GM18502 (cell line): ENCODE results near the gene TRDN.
"Not testable (repeated sequence)": the region's sequence is repeated elsewhere in the genome, so short reads cannot be mapped to it uniquely, and the experiment has no call there.

Experiments used
- ATAC-seq: cut with Tn5 transposase; IDR thresholded peaks from one replicate; pipeline ENCODE4 v1.9.1; 2021; ENCODE audit warnings: mild to moderate bottlenecking; ENCODE audit not compliant: unreplicated experiment, poor library complexity

Gene TRDN

GRCh38 chr6:123520217-123520616 lies 116.5 kb downstream of the TRDN start:
- ATAC-seq = no peak

GRCh38 chr6:123519189-123519505 lies 117.6 kb downstream of the TRDN start:
- no peak for ATAC-seq

- ATAC-seq = no peak
Observed at GRCh38 chr6:123518441-123519188, 118.1 kb downstream of the TRDN start.

DNA sequence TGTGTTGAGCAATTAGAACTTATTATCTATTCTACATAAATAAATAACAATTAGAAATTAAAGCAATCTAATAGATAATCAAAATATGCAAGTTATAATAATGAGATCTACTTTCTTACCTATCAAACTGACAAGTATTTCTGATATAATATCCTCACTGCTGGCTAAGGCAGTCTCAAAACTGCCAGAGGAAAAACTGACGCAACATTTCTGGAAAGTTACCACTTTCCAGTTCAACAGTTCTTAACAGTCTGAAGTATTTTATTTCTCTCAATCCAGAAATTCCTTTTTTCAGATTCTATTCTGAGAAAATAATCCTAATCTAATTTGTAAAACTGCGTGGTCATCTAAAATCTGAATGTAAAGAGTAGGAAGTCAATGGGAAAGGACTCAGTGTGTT lies 121.0 kb downstream of the TRDN start:
- ATAC-seq = no peak

GRCh38 chr6:123509112-123509511 lies 127.6 kb downstream of the TRDN start:
- ATAC-seq = no peak

DNA sequence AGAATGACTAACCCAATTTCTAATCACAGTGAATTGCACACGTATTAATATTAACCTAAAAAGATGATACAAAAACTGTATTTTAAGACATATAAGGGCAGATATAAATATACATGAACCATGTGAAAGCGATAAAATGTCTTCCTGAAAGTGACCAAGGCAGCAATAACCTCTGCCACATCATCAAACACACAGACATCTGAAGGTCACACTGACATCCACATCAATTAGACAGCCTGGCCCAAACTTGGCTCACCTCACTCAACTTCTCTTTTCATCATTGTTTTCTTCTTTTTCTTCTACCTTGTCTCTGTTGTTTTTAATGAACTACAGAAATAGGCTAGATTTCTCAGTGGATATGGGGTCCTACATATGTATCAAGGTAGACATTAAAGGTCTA lies 128.5 kb downstream of the TRDN start:
- ATAC-seq = no peak

GRCh38 chr6:123507582-123507981 lies 129.2 kb downstream of the TRDN start:
- ATAC-seq = no peak

- ATAC-seq = no peak
Observed at GRCh38 chr6:123503619-123504018, 133.1 kb downstream of the TRDN start.

- no peak for ATAC-seq
Observed at GRCh38 chr6:123497025-123497424, 139.7 kb downstream of the TRDN start.

GRCh38 chr6:123489589-123489988 lies 147.2 kb downstream of the TRDN start:
- ATAC-seq = no peak

DNA sequence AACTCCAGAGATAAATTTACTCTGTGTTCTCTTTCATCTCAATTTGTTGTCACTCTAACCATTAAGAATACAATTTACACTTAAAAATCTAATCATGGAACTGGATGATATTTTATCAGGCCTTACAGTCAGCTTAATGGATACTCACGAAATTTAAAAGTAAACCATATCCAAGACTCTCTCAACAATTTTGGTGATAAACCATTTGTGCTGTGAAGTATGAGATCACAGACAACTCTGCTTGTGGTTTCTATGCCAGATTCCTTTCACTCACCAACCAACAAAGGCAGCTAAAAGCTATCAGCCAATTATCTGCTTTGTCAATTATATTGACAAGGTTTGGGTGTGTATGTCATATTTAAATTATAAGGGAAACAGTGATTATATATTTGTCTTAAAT lies 155.8 kb downstream of the TRDN start:
- no peak for ATAC-seq

GRCh38 chr6:123472025-123472702 lies 164.6 kb downstream of the TRDN start:
- ATAC-seq = not testable (repeated sequence)

DNA sequence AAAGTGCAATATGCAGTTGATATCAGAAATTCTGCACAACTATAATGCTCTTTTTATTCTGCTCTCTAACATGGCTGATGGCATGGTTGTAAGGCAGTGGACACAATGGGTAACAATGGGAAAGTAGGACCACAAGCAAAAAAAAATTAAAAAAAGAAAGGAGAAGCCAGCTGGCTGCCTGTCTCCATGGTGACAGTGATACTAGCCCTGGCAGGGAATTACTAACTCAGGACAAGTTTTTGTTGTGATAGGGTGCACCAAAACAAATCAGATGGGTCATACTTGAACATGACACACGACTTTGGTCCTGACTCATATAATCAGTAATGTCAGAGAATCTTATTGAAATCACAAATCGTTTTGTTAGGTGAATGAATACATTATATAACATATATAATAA lies 169.4 kb downstream of the TRDN start:
- no peak for ATAC-seq

GRCh38 chr6:123462152-123462551 lies 174.6 kb downstream of the TRDN start:
- no peak for ATAC-seq

- no peak for ATAC-seq
Observed at GRCh38 chr6:123458218-123458617, 178.5 kb downstream of the TRDN start.

DNA sequence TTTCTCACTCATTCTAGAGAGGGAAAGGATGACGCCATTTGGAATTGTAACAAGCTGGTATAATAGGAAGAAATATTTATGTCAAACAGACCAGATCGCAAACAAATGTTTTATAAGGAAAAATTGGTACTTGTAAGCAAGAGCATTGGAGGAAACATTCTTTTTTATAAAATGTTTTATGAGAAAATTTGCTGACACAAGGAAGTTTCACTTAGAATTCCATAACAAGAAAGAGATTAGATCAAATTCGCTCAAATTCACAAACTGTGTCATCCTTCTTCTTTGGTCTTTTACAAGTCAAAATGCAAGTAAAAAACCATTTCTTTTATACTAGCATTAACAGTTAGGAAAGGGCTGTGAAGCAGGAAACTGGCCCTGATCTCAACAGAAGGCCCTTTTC lies 179.9 kb downstream of the TRDN start:
- ATAC-seq = no peak

- no peak for ATAC-seq
Observed at GRCh38 chr6:123454448-123454847, 182.3 kb downstream of the TRDN start.

DNA sequence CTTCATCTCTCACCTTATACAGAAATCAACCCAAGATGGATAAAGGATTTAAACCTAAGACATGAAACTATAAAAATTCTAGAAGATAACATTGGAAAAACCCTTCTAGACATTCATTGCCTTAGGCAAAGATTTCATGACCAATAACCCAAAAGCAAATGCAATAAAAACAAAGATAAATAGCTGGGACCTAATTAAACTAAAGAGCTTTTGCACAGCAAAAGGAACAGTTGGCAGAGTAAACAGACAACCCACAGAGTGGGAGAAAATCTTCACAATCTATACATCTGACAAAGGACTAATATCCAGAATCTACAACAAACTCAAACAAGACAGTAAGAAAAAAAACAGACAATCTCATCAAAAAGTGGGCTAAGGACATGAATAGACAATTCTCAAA lies 183.7 kb downstream of the TRDN start:
- ATAC-seq = not testable (repeated sequence)

DNA sequence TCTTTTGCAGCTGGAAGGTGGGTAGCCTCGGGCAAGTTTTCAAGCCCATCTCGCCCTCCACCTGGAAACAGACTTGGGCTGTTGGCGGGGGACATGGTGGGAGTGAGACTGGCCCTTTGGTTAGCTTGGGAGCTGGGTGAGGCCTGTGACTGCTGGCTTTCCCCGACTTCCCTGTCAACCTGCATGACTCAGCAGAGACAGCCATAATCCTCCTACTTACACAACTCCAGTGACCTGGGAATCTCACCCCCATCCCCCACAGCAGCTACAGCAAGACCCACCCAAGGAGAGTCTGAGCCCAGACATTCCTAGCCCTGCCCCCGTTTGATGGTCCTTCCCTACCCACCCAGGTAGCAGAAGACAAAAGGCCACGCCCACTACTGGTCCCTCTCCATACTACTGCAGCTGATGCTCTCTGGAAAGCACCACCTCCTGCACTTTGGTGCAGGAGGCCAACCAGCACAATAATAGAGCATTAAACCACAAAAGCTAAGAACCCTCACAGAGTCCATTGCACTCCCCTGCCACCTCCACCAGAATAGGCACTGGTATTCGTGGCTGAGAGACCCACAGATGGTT lies 188.4 kb downstream of the TRDN start:
- no peak for ATAC-seq

DNA sequence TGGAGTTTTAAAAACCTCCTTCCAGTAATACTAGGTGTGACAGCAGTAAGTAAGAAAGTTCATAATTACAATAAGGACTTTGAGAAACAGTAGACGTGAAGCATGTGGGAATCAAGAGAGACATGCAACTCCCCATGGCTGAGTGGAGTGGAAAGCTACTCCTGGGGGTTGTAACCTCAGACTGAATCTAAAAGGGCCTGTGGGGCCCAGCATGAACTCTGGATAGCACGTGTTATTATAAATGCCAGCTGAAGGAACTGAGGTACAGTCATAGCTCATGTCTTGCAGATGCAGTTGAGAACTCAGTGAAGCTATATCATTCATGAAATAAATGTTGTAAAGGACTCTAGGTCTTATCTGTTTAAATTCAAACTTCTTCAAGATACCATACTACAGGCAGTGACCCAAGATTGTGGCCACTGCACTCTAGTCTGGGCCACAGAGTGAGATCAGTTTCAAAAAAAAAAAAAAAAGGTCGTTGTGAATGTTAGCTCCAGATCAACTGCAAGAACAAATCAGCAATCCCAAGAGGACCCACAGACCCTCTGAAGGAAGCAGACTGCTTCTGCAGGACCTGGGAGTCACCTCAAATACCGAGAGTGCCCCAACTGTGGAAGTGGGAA lies 189.3 kb downstream of the TRDN start:
- ATAC-seq = no peak

- ATAC-seq = no peak
Observed at GRCh38 chr6:123439371-123439770, 197.4 kb downstream of the TRDN start.
